Measurements from ENCODE around the gene CST7. TPM values are rescaled to one million over a fixed set of nuclear protein-coding genes. Genes with fewer than 3 reads are reported as not detected.
"Not testable (repeated sequence)": the region's sequence is repeated elsewhere in the genome, so short reads cannot be mapped to it uniquely, and the experiment has no call there.

CST7 gene
- total RNA-seq, 1 donor from 2014 or later, result 0.92 TPM

DNA sequence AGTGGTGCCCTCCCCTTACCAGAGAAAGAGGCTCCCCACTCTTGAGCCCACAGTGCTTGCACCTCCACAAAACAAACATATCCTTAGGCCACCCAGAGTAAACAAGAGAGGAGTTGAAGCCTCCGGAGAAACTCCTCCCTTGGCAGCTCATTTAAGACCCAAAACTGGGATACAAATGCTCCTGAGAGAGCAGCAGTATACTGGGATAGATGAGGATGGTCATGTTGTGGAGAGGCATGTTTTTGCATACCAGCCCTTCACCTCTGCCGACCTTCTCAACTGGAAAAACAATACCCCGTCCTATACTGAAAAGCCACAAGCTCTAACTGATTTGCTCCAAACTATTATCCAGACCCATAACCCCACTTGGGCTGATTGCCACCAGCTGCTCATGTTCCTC, 28.4 kb upstream of the CST7 start:
- intact Hi-C loops (cut with micrococcal nuclease); ATAC-seq; DNase-seq: not testable (repeated sequence)

DNA sequence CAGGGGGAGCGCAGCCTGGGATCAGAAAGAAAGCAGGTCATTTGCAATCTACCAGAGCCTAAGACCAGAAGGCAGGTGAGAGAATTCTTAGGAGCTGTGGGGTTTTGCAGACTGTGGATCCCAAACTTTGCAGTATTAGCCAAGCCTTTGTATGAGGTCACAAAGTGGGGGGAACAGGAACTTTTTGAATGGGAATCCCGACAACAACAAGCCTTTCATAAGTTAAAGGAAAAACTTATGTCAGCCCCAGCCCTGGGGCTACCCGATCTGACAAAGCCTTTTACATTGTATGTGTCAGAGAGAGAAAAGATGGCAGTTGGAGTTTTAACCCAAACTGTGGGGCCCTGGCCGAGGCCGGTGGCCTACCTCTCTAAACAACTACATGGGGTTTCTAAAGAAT, 19.8 kb upstream of the CST7 start:
- ATAC-seq; DNase-seq; intact Hi-C loops (cut with micrococcal nuclease): not testable (repeated sequence)

DNA sequence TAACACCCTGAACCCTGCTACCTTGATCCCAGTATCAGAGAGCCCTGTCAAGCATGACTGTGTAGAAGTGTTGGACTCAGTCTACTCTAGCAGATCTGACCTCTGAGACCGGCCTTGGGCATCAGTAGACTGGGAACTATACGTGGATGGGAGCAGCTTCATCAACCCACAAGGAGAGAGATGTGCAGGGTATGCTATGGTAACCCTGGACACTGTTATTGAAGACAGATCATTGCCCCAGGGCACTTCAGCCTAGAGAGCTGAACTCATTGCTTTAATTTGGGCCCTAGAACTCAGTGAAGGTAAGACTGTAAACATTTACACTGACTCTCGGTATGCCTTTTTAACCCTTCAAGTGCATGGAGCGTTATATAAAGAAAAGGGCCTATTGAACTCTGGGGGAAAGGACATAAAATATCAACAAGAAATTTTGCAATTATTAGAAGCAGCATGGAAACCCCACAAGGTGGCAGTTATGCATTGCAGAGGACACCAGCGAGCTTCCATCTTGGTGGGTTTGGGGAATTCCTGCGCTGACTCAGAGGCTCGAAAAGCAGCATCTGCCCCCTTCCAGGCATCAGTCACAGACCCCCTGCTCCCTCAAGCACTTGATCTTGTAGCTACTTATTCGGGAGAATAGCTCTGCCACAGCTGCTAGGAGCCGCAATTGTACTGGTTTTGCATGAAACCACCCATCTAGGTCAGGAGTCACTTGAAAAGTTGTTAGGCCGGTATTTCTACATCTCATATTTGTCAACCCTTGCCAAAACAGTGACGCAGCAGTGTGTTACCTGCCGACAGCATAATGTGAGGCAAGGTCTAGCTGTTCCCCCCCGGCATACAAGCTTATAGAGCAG, 19.0 kb upstream of the CST7 start:
- DNase-seq; intact Hi-C loops (cut with micrococcal nuclease); ATAC-seq: not testable (repeated sequence)

DNA sequence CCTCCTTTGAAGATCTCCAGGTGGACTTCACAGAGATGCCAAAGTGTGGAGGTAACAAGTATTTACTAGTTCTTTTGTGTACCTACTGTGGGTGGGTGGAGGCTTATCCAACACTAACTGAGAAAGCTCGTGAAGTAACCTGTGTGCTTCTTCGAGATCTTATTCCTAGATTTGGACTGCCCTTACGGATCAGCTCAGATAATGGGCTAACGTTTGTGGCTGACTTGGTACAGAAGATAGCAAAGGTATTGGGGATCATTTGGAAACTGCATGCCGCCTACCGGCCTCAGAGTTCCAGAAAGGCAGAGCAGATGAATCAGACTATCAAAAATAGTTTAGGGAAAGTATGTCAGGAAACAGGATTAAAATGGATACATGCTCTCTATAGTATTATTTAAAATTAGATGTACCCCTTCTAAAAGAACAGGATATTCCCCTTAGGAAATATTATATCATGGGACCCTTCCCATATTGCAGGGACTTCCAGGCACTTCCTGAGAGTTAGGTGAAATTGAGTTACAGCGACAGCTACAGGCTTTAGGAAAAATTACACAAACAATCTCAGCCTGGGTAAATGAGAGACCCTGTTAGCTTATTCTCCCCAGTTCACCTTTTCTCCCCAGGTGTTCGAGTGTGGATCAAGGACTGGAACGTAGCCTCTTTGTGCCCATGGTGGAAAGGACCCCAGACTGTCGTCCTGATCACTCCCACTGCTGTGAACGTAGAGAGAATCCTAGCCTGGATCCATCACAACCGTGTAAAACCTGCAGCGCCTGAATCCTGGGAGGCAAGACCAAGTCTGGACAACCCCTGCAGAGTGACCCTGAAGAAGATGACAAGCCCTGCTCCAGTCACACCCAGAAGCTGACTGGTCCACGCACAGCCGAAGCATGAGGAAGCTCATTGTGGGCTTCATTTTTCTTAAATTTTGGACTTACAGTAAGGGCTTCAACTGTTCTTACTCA, 18.1 kb upstream of the CST7 start:
- DNase-seq; intact Hi-C loops (cut with micrococcal nuclease); ATAC-seq: not testable (repeated sequence)

DNA sequence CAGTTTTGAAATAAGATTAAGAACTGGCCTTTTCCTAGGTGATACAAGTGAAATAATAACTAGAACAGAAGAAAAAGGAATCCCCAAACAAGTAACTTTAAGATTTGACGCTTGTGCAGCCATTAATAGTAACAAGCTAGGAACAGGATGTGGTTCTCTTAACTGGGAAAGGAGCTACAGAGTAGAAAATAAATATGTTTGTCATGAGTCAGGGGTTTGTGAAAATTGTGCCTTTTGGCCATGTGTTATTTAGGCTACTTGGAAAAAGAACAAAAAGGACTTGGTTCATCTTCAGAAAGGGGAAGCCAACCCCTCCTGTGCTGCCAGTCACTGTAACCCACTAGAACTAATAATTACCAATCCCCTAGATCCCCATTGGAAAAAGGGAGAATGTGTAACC, 17.2 kb upstream of the CST7 start:
- not testable (repeated sequence) for ATAC-seq, DNase-seq

DNA sequence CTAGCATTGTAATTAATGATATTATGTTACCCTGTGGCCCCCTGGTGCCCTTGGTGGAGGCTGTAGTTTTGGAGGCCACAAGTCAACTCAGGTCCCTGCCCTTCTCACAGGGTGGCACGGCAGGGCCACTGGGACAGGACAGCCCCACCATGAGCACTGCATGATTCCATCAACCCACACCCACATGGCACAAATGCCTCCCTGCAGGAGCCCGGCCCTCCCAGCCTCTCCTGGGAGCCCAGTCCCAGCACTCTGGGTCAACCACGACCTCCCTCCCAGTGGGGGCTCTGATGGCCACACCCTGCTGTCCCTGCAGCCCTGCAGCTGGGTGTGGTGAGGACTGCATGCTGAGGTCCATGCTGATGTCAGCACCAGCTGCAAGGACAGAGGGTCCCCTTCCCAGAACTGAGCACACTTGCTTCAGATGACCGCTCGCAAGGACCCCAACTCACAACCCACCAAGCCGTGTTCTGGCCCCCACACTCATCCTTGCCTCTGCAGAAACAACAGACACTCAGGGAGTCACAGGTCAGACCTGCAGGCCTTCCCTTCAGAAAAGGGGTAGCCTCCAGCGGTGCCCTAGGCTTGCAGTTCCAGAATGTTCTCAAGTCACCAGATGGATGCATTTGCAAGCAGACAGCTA, 15.7 kb upstream of the CST7 start:
- ATAC-seq (no peak), DNase-seq (no peak)
- intact Hi-C loops (cut with micrococcal nuclease), result no loop called here

More for the DNA sequence above, 17.2 kb upstream of the CST7 start:
- intact Hi-C loops (cut with micrococcal nuclease), result not testable (repeated sequence)

DNA sequence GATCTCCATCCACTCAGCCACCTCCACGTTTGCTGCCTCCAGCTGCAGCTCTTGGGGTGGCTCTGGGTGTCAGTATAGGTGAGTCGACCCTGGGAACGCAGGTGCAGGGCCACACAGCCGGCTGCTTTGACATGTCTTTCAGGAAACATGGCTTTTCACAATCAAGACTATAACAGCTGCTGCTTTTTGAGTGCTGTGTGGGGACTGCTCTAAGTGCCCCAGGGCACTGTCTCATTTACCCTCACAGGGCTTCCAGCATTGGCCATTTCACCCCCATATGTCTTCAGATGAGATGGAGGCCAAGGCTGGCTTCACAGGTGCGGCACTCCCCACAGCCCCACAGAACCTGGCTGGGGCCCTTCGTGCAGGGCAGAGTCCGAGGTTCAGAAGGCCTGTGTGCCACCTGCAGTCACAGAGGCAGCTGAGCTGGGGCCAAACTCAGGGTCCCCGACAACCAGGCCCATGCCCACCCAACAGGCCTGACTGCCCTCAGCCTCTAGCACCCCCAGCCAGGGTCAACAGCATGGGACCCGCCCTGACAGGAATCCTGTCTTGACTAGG, 14.9 kb upstream of the CST7 start:
- DNase-seq (no peak), ATAC-seq (no peak)
- intact Hi-C loops (cut with micrococcal nuclease), result no loop called here

DNA sequence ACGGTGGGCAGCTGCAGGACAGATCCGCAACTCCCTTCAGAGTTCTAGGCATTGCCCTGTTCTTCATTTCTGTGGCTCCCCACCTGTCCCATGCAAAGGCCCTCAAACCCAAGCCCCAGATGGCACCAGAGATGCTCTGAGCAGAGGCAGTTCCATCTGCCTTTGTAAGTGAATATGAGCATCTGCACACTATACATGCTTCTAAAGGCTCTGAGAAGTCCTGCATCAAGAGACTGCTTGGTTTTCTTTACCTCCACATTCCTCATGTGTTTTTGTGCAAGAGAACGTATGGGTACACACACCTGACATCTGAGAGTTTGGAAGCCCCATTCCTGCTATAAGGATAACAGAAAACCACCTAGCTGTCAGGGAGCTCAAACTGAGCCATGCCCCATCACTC, 14.4 kb upstream of the CST7 start:
- no peak for DNase-seq
- intact Hi-C loops (cut with micrococcal nuclease), result no loop called here
- no peak for ATAC-seq

DNA sequence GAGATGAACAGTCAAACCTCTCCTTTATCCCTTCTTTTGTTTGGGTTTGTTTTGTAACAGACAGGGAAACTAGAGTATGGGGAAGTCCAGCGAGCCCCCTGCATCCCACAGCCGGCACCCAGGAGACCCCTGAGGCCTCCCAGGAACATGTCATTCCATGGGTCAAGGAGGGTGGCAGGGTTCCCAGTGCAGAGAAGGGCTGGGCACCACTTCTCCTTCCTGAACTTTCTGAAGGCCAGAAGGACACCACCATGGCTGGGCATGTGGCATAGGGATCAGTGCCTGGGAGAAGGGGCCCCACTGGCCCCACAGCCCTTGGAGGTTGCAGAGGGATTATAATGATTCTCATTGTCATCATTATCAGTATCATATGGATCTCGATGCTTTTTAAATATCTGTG, 13.9 kb upstream of the CST7 start:
- ATAC-seq, result no peak
- intact Hi-C loops (cut with micrococcal nuclease), result no loop called here

DNA sequence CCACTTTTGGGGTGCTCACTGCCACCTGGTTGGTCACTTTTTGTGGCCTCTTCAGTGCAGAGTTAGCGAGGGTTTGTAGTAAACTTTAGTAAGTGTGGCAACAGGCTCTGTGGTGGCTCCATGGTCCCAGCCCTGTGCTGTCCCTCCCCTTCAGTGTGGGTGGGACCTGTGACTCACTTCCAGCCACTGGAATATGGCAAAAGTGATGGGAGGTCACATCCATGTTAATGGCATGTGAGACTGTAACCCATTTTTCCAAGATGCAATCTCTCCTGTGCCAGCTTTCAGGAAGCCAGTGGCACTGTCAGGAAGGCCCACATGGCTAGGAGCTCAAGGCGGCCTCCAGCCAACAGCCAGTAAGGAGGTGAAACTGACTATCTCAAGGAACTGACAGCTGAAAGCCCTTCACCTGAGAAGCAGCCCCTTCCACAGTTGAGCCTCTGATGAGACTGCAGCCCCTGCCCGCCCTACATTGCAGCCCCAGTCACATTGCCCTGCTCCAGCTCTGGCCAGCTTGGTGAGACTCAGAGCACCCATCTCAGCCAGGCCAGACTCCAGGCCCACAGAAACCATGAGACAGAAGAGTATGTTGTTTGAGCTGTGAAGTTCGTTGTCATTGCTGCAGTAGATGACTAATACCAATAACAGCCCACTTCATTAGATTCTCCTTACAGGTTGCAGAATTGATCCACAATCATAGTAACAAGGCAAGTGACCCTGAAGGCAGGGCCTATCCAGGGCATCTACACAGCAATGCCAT, 13.1 kb upstream of the CST7 start:
- DNase-seq (no peak), ATAC-seq (no peak)
- intact Hi-C loops (cut with micrococcal nuclease), result no loop called here

More for the DNA sequence above, 13.9 kb upstream of the CST7 start:
- DNase-seq, result no peak

DNA sequence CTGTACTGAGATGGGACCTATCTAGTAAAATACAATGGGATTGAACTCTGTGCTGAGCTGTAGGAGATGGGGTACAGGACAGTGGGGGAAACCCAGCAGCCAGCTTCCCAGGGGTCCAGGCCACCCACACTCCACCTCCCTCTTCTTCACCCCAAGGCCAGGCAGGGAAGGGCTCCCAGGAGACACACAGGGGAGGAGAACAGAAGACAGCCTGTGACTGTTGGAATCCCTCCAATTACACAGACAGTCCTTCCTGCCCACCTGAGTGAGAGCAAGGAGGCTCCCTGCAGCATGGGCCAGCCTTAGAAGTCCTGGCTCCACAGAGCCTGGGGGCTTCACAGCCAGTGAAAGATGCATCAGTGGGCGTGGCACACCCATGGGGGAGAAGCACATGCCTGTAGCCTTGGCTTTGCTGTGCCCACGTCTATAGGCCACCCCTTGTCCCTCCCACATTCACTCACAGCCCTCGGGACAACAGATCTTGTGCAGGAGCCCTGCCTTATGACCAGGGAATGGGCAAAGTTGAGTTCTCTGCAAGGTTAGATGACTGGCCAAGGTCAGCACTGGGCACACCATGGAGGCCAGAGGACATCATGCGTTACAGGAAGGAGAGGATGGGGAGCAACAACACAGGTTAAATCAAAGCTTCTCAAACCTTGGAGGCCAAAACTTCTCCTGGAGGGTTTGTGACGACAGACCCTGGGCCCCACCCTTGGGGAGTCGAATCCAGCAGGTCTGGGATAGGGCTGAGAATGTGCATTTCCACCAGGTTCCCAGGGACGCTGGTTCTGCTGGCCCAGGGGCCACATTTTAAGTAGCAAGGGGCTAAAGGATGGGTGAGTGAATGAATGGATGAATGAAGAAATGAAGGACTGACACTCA, 12.3 kb upstream of the CST7 start:
- intact Hi-C loops (cut with micrococcal nuclease), result no loop called here
- ATAC-seq (no peak), DNase-seq (no peak)

DNA sequence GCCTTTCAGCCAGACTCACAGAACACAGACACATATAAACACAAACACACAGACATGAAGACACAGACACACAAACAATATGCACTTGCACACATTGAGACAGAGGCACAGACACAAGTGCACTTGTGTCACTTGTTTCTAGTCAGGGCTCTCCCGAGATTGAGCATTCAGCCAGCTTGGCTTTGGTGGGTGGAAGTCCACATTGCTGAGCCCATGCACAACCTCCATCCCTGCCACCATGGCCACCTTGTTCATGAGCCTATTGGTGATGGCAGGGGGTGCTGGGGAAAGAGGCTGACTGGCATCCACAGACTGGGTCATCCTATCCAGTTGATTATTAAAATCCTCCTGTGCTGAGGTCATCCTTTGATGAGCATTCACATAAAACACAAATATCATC, 11.5 kb upstream of the CST7 start:
- ATAC-seq (no peak), DNase-seq (no peak)
- intact Hi-C loops (cut with micrococcal nuclease), result no loop called here

DNA sequence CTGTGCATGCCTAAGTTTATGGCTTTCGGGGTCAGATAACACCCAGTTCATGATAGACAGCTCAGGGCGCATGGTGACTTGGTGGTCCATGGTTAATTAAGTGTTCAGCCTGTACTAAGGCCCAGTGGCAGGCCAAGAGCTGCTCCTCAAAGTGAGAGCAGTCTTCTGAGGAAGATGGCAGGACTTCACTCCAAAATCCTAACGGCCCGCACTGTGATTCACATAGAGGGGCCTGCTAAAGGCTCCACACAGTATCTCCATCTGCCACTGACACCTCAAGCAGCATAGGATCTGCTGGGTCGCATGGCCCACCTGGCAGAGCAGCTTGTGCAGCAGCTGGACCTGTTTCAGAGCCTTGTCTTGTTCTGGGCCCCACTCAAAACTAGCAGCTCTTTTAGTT, 10.6 kb upstream of the CST7 start:
- DNase-seq (no peak), ATAC-seq (no peak)
- intact Hi-C loops (cut with micrococcal nuclease), result no loop called here

DNA sequence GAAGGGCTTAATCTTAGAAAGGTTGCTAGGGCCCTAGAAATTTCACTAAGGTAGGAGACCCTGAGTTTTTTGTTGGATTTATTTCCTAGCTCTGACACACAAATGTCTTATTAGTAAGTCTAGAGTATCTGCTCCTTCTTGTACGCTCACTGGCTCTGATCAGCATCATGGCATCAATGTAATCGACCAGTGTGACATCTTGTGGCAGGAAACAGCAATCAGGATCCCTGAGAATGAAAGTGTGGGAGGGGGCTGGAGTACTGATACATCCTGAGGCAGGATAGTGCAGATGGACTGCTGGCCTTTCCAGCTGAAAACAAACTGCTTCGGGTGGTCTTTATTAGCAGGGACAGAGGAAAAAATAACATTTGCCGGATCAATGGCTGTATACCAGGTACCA, 10.0 kb upstream of the CST7 start:
- intact Hi-C loops (cut with micrococcal nuclease), result no loop called here
- ATAC-seq (no peak), DNase-seq (no peak)

DNA sequence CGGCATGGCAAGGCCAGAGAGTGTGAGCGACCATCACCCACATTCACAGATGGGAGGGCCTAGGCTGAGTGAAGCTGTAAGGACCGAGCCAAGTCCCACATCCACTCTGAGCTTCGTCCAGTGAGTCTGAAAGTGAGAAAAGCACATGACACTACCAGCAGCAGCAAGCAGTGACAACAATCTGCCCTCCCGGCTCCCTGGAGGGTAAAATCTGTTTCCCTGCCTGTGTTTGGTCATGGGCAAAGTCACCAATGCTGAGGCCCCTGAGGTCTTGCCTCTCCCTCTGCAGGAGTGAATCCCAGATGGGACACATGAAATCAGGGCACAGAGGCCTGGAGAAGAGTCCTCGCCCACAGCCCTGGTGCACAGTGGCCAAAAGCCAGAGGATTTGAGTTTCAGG, 6.4 kb upstream of the CST7 start:
- no peak for DNase-seq
- intact Hi-C loops (cut with micrococcal nuclease), result no loop called here

DNA sequence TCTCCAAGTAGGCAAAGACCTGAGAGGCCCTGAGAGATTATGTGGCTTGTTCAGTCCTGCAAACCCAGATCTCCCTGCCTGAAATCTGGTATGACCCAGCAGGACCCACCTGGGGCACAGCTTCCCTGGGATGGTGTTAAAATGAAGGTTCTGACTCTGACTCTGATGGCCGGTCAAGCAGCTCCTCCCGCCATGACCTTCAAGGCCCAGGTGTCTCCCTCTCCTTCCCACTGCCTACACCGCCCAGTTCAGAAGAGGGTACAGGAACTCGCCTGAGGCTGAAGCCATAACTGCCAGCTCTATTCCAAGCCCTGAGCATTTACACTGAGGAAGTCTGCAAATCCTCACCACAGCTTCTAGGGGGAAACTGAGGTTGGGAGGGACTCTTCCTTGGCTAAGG, 5.9 kb upstream of the CST7 start:
- DNase-seq (no peak), ATAC-seq (no peak)
- intact Hi-C loops (cut with micrococcal nuclease), result no loop called here

More for the DNA sequence above, 6.4 kb upstream of the CST7 start:
- ATAC-seq, result no peak

DNA sequence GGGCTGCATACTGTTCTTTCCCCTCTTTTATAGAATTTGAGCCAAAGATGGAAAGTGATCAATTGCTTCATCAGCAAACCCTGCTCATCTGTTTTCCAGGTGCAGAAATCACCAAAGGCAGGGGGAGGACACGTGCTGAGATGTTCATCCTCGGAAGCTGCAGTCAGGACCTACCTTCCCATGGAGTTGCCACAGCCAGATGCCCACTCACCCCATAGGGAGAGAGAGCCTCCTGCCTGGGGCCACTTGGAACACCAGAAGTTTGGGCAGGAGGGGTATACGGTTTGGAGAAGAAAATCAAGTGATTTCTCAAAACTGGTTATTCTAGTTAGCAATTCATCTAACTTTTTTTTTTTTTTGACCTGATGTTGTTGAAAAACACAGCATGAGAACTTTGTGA, 5.3 kb upstream of the CST7 start:
- no peak for ATAC-seq
- DNase-seq, result no peak
- intact Hi-C loops (cut with micrococcal nuclease), result no loop called here

DNA sequence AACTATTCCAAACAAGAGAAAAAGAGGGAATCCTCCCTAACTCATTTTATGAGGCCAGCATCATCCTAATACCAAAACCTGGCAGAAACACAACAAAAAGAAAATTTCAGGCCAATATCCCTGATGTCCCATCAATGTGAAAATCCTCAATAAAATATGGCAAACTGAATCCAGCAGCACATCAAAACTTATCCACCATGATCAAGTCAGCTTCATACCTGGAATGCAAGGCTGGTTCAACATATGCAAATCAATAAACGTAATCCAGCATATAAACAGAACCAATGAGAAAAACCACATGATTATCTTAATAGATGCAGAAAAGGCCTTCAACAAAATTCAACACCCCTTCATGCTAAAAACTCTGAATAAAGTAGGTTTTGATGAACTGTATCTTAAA, 2.7 kb upstream of the CST7 start:
- DNase-seq; intact Hi-C loops (cut with micrococcal nuclease); ATAC-seq: not testable (repeated sequence)

All from left ventricle myocardium superior (tissue), 1 donor.